ENCODE results near the gene TREM2. TPM values are rescaled to one million over a fixed set of nuclear protein-coding genes. Genes with fewer than 3 reads are reported as not detected.

The TREM2 gene
- total and polyA plus RNA-seq, 2 of the 13 experiments (the other 11 are each of a cell fraction or from before 2014, with no cell fraction given): 0.11 TPM; not detected in 1

DNA sequence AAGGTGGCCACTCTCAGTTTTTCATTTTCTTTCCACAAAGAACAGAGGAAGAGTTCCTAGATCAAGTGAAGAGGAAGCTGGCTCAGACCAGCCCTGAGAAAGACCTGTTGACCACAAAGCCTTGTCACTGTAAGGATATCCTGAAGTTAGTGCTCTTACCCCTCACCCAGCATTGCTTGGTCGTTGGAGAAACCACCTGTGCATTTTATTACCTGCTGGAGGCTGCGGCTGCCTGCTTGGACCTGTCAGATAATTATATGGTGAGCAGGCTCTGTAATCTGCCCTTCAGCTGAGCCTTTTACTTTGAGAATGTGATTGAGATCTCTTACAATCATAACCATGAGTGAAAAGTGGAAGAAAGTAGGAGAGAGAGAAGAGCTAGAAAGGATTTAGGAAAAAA, 30.7 kb downstream of the TREM2 start:
- H3K9ac ChIP-seq (ENCODE audit: insufficient read depth, low read depth, low read length): no peak overlapping the region
- in situ Hi-C loops (cut with HindIII; ENCODE audit: extremely low pct_ligation_motif_present, low pct_unique_long_range_greater_than_20kb) (no loop called here), intact Hi-C loops (cut with micrococcal nuclease; ENCODE audit: unreplicated experiment) (no loop called here)
- no peaks in the 10 kb centered on the region for H3K36me3 ChIP-seq (replicated peaks in 1 of 2; ENCODE audit: control insufficient read depth in 1 of 2, insufficient read depth in 2 of 2, low read length in 2 of 2)
- H3K9me3 ChIP-seq (ENCODE audit: low read length): no peaks in the 10 kb centered on the region
- no peak for FAIRE-seq
- H3K79me2 ChIP-seq (ENCODE audit: insufficient read depth, low read length): no peaks in the 10 kb centered on the region
- no TSS peak for BruUV-seq (replicated peaks)
- TF ChIP-seq, protein P1, sequence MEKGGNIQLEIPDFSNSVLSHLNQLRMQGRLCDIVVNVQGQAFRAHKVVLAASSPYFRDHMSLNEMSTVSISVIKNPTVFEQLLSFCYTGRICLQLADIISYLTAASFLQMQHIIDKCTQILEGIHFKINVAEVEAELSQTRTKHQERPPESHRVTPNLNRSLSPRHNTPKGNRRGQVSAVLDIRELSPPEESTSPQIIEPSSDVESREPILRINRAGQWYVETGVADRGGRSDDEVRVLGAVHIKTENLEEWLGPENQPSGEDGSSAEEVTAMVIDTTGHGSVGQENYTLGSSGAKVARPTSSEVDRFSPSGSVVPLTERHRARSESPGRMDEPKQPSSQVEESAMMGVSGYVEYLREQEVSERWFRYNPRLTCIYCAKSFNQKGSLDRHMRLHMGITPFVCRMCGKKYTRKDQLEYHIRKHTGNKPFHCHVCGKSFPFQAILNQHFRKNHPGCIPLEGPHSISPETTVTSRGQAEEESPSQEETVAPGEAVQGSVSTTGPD (CRISPR knock-in tag; IDR thresholded peaks at IDR 0.05): no peak
- TF ChIP-seq POLR2A (IDR thresholded peaks at IDR 0.05; ENCODE audit: insufficient read depth in 1 of 2, low read depth in 2 of 2, low read length in 2 of 2): no peak
- TF ChIP-seq, protein P2, sequence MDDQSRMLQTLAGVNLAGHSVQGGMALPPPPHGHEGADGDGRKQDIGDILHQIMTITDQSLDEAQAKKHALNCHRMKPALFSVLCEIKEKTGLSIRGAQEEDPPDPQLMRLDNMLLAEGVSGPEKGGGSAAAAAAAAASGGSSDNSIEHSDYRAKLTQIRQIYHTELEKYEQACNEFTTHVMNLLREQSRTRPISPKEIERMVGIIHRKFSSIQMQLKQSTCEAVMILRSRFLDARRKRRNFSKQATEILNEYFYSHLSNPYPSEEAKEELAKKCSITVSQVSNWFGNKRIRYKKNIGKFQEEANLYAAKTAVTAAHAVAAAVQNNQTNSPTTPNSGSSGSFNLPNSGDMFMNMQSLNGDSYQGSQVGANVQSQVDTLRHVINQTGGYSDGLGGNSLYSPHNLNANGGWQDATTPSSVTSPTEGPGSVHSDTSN (CRISPR knock-in tag; IDR thresholded peaks at IDR 0.05; ENCODE audit: borderline replicate concordance): no peak
- no peak for TF ChIP-seq ZBTB1 (CRISPR knock-in tag; IDR thresholded peaks at IDR 0.05; ENCODE audit: borderline replicate concordance)
- no peak for TF ChIP-seq ZNF468 (CRISPR knock-in tag; IDR thresholded peaks at IDR 0.05)
- TF ChIP-seq NRL (CRISPR knock-in tag; IDR thresholded peaks at IDR 0.05; ENCODE audit: borderline replicate concordance): no peak
- TF ChIP-seq, protein P3, sequence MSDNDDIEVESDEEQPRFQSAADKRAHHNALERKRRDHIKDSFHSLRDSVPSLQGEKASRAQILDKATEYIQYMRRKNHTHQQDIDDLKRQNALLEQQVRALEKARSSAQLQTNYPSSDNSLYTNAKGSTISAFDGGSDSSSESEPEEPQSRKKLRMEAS (IDR thresholded peaks at IDR 0.05): no peak
- TF ChIP-seq IKZF1 (IDR thresholded peaks at IDR 0.05): no peak
- TF ChIP-seq NCOA2 (CRISPR knock-in tag; IDR thresholded peaks at IDR 0.05): no peak
- TF ChIP-seq, protein P4, sequence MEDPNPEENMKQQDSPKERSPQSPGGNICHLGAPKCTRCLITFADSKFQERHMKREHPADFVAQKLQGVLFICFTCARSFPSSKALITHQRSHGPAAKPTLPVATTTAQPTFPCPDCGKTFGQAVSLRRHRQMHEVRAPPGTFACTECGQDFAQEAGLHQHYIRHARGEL (CRISPR knock-in tag; IDR thresholded peaks at IDR 0.05): no peak
- no peak for TF ChIP-seq ZNF616 (CRISPR knock-in tag; IDR thresholded peaks at IDR 0.05; ENCODE audit: low read depth)
- TF ChIP-seq ZNF652 (CRISPR knock-in tag; IDR thresholded peaks at IDR 0.05; ENCODE audit: borderline replicate concordance, low read depth): no peak
- TF ChIP-seq NFRKB (IDR thresholded peaks at IDR 0.05): no peak
- TF ChIP-seq ZNF225 (CRISPR knock-in tag; IDR thresholded peaks at IDR 0.05): no peak
- H2AFZ ChIP-seq (ENCODE audit: low read length): no peak overlapping the region
- DNase-seq (ENCODE audit: low spot score): no peak
- 32% methylated on average over 2 of the region's 2 CpGs for WGBS (ENCODE audit: low lambda C conversion rate)
- H3K27ac ChIP-seq (ENCODE audit: extremely low read length, insufficient read depth, low read length): no peak overlapping the region
- no peak for ATAC-seq
- H3K4me1 ChIP-seq (ENCODE audit: insufficient read depth, low read length): no peaks in the 10 kb centered on the region
- no peak overlapping the region for H3K4me3 ChIP-seq (replicated peaks in 1 of 3; ENCODE audit: insufficient read depth in 1 of 3, low read depth in 2 of 3, low read length in 3 of 3)
- CTCF ChIA-PET (ENCODE audit: low intra/inter-chr PET ratio, low total read pairs): no interaction called here
- H3K4me2 ChIP-seq (ENCODE audit: low read depth, low read length): no peak overlapping the region
- H4K20me1 ChIP-seq (ENCODE audit: insufficient read depth, low read length): no peaks in the 10 kb centered on the region
- POLR2A ChIA-PET: no interaction called here
- no peaks in the 10 kb centered on the region for H3K27me3 ChIP-seq (ENCODE audit: control insufficient read depth in 1 of 2, insufficient read depth in 2 of 2, low read length in 2 of 2)
